RPMI8226 (cell line): Measurements from ENCODE around the gene PANX1.
"Not testable (repeated sequence)": the region's sequence is repeated elsewhere in the genome, so short reads cannot be mapped to it uniquely, and the experiment has no call there.

ENCODE experiments used
- DNase-seq: peaks from one replicate; pipeline ENCODE4 v3.0.0-alpha.2; 2015

PANX1 gene, protein sequence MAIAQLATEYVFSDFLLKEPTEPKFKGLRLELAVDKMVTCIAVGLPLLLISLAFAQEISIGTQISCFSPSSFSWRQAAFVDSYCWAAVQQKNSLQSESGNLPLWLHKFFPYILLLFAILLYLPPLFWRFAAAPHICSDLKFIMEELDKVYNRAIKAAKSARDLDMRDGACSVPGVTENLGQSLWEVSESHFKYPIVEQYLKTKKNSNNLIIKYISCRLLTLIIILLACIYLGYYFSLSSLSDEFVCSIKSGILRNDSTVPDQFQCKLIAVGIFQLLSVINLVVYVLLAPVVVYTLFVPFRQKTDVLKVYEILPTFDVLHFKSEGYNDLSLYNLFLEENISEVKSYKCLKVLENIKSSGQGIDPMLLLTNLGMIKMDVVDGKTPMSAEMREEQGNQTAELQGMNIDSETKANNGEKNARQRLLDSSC

DNA sequence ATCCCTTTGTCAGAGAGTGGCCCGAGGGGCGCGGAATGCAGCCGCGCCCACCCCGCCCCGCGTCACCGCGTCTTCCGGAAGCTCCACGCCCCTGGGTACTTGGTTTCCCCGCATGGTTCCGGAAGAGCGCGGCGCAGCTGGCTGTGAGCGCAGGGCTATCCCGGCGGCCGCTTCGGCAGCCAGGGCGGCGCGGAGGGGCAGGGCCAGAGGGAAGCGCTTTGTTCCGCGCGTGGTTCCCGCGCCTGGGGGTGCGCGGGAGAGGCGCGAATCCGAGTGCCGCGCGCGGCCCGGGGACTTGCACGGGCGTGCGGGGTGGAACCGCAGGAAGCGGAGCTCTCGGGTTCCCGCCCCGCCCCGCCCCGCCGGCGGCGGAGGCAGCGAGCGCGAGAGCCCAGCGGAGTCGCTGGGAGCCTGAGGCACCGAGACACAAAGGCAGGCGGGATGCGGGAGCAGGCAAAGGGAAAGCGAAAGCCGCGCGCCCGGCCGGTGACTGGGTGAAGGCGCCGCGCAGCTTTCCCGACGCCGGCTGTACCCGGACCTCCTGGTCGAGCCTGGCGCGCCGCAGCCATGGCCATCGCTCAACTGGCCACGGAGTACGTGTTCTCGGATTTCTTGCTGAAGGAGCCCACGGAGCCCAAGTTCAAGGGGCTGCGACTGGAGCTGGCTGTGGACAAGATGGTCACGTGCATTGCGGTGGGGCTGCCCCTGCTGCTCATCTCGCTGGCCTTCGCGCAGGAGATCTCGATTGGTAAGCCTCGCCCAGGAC, at the start of gene PANX1:
Gene PANX1 (plus strand): TSS at position 96 of the 766 bp plus-strand sequence. CDS start 472 bp downstream, at position 568.
- DNase-seq, result peak; percentile 78

DNA sequence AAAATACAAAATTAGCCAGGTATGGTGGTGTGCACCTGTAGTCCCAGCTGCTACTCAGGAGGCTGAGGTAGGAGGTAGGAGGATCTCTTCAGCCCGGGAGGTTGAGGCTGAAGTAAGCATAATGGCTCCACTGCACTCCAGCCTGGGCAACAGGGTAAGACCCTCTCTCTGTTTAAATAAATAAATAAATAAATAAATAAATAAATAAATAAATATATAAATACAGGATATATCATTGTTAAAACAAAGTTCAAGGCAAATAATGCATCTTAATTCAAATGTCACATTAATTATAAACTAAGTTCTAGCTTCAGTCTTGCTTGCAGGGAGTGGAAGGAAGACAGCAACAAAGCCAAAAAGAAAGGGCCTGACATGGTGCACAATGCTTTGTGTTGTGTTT, 44.5 kb upstream of the PANX1 start:
- DNase-seq, result no peak

DNA sequence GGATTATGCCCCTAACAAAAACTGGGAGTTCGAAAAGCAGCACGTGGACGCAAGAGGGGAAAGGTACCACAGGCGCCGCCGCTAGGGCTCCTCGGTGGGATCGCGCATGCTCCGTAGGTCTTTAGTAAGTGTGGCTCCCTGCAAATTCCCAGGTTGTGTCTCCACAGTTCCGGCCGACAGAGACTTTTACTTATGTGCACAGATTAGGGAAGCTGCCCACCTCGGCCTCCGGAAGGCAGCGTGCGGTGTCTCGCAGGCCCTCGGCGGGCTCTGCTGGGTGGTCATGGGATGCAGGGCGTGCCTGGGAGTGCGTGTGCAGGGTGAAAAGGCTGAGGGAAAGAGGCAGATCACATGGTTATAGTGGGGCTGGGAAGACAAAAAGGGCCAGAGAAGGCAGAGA, 39.7 kb upstream of the PANX1 start:
- DNase-seq, result no peak

DNA sequence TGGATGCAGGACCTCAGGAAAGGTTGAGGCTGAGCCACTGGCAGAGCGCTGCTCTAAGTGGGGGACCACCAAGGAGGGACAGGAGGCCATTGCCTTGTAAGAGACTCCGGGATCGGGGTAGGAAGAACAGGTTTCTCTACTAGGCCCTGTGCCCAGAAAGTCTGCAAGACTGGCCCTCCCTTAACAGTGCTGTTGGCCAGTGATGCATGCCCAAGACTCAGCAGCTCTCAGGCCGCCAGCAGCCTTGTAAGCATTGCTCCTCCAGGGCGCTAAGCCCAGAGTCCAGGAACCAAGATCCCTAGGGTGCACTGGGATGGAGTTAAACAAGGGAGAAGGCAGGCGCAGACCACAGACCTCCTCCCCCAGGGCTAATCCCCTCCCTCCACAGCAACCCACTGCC, 39.3 kb upstream of the PANX1 start:
- no peak for DNase-seq

DNA sequence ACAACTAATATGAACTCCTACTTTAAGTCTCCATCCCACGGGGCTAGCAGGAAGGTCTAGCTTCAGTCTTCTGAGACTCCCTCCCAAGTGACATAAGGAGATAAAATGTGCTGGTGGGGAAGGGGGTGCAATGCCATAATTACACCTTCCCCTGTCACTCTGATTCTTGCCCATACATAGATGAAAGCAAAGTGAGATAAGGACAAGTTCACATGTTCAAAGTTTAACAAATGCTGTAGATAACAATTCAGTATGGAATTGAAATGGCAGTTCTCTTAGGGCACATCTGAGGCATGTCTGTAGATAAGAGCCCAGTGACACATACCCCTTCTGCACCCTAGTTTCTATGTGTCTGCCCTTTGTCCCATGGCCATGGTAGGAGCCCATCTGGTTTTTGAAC, 38.2 kb upstream of the PANX1 start:
- DNase-seq, result no peak

DNA sequence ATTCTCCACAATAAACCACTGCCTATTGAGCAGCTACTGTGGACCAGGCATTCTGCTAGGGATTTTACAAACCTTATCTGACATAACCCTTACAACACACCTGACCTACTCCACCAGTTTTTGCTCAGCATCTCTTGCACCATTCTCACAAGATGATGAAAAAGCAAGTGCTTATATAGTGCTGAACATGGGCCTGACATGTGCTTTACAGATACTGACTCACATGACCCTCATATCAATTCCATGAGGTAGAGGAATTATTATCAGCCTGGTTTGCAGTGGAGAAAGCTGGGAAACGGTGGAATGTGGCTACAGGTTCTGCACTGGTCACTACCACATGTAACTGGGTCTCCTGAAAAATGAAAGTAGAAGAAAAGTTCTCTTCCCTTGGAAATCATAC, 37.5 kb upstream of the PANX1 start:
- no peak for DNase-seq

DNA sequence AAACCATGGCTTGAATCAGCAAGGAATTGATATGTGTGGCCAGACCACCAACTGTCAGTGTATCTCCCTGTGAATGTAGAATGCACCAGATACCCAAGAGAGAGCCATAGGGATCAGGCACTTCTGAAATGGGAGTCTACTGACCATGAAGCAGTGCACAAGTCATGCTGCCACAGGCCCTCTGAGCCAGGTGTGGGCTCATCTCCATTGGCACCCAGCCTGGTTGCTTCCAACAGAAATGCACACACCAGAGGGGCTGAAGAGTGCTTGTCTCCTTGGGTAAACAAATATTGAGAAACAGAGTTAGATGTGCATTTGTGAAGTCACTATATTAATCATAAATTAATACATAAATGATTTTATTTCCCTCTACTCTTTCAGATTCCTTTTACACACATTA, 28.4 kb upstream of the PANX1 start:
- DNase-seq, result no peak

DNA sequence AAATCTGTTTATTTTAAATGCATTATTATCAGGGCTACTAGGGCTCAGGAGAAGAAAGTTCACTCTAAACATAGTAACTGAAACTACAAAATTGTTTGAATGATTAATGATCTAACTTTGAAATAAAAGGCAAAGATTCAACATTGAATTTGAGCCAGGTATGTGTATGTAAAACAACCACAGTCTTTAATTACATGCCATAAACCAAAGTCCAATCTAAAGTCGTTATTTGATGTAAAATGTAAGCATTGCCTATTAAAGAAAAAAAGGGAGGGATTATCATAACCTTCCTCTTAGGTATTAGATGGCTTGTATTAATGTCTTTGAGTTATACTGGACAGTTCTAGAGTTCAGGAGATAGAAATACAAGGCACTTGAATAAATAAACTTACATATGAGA, 25.2 kb upstream of the PANX1 start:
- DNase-seq, result no peak

DNA sequence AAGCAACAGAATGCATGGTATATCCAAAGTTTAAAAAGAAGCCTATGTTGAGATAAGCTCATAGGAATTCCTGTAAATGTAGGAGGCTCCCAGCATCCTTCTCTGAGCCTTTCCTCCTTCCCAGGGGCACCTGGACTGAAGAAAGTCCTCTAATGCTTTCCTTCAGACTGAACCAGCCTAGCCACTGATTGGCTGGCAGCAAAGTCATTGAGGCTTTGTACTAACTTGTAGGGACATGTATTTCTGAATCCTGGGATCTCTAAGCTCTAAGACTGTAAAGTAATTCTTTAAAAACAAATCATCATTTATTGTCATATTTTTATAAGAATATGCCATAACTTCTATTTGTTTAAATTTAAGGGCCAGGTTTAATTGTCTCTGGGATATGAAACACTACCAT, 23.9 kb upstream of the PANX1 start:
- no peak for DNase-seq

DNA sequence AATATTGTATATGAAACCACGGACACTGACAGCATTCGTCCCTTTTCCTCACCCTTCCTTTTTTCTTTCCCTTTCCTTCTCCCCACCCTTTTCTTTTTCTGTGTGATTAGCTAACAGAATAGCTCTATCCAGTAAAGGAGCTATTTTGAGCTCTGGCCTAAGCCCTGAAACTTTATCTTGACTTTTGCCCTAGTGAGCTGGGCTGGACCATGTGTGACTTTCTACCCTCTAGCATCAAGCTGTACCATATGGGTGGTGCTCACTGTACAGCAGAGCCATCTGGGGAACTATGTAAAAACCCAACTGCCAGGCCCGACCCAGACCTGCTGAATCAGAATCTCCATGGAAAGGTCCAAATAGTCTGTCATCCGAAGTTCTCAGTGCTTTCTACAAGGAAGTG, 21.9 kb upstream of the PANX1 start:
- DNase-seq, result no peak

DNA sequence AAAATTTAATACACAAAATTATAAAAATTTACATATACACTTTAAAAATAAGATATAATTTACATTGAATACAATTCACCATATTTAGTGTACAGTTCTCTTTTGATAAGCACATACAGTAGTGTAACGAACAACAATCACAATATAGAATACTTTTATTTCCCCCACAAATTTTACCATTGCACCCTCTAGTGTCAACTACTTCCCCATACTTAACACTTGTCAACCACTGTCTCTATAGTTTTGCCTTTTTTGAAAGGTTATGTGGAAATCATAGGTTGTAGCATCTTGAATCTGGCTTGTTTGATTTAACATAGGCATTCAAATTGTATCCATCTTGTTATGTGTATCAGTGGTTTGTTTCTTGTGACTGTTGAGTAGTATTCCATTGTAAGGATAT, 21.3 kb upstream of the PANX1 start:
- no peak for DNase-seq

DNA sequence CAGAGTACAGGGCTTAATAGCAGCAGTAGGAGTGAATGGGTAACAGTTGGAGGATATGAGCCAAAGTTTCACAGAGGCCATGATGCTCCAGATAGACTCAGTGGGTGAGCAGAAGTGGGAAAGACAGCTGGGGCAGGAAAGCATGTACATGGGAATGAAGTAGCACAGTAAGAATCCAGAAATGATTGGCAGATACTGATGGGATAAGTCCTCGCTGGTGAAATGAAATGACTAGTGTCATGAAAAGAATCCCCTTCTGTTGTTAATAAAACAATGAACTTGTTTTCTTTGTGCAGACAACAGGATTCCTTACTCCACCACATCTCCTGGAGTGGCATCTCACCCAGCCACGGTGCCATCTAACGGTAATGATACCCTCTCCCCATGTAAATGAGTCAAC, 17.4 kb upstream of the PANX1 start:
- DNase-seq, result no peak

DNA sequence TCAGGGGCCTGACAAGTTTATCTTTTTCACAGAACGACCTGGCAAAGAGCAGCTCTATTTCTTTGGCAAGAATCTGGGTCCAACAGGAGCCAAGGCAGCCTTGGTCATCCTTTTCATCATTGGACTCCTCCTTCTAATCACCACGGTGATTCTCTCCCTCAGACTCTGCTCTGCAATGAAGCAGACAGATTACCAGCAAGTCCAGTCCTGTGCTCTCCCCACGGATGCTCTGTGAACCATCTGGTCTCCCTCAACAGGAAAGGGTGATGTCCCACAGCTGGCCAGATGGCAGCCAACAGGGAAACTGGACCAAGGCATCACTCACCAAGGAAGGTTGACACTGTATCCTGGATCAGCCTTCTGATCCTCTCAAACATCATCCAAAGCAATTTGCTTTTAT, 17.0 kb upstream of the PANX1 start:
- DNase-seq, result no peak

DNA sequence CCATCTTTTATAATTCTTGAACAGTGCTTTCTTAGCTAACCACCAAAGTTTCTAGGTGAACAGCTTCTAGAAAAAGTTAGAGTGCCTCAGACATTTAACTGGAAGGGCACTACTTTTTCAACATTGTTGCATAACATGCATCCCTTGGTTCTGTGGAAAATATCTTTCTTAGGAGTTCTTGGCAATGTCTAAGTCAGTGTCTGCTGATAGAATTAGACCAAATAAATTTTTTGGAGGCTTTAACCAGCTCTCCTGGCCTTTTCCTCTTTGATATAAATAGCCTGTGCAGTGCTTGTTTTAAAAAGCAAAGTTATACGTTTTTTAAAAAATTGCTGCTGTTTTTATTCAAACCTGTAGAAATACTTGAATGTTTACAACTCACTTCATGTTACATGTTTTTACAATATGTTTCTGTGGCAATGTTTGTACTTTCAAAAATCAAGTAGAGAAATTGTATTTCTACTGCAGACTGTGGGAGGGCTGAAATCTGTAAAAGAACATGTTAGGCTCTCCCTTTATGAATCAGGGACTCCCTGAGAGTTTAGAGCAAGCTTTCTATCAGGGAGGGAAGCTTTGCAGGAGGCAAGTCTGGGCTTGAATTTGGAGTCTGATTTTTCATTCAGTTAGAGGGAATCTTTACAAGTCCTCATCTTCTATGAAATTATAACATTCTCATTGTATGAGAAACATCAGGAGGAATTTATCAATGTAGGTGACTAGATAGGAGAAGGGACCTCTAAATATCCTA, 16.3 kb upstream of the PANX1 start:
- no peak for DNase-seq

DNA sequence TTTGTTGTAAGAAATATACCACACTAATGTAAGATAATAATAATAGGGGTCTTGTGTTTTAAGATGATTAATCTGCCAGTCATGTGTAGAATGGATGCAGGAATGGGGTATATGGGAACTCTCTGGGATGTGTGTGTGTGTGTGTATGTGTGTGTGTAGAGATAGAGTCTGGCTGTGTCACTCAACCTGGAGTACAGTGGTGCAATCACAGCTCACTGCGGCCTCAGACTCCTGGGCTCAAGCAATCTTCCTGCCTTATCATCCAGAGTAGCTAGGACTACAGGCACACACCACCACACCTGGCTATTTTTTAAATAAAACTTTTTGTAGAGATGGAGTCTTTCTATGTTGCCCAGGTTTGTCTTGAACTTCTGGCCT, 11.5 kb upstream of the PANX1 start:
- DNase-seq, result no peak

DNA sequence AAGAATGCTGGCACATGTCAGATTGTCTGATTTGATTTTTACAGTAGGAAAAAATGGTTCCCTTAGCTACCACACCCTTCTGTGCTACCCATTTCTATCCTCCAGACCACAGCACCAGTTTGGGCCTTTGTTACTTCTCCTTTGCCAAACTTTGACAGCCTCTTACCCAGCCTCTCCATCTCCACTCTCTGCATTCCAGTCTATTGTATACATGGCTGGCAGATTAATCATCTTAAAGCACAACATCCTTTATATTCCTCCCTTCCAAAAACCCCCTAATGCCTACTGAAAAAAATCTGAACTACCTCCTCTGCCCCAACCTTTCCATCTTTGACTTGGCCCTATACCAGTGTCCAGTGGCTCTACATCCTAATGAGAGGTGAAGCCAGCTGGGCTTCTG, 10.8 kb upstream of the PANX1 start:
- DNase-seq, result no peak

DNA sequence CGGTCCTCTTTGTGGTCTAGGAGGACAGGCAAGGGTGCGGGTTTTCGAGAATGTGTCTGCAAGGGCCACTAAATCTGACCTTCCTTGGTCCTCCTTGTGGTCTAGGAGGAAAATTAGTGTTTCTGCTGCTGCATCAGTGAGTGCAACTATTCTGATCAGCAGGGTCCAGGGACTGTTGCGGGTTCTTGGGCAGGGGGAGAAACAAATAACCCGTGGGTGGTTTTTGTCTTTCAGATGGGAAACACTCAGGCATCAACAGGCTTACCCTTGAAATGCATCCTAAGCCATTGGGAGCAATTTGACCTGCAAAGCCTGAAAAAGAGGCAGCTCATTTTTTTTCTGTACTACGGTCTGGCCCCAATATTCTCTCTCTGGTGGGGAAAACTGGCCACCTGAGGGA, 9.0 kb upstream of the PANX1 start:
- DNase-seq, result not testable (repeated sequence)

DNA sequence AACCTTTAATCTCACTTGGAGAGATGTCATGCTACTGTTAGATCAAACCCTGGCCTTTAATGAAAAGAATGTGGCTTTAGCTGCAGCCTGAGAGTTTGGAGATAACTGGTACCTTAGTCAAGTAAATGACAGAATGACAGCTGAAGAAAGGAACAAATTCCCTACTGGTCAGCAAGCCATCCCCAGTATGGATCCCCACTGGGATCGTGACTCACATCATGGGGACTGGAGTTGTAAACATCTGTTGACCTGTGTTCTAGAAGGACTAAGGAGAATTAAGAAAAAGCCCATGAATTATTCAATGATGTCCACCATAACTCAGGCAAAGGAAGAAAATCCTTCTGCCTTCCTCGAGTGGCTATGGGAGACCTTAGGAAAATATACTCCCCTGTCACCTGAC, 8.1 kb upstream of the PANX1 start:
- not testable (repeated sequence) for DNase-seq

DNA sequence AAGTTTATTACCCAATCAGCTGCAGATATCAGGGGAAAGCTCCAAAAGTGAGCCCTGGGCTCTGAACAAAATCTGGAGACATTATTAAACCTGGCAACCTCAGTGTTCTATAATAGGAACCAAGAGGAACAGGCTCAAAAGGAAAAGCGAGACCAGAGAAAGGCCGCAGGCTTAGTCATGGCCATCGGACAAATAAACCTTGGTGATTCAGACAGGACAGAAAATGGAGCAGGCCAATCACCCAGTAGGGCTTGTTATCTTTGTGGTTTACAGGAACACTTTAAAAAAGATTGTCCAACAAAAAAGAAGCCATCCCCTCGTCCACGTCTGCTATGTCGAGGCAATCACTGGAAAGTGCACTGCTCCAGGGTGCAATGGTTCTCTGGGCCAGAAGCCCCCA, 7.7 kb upstream of the PANX1 start:
- no peak for DNase-seq

DNA sequence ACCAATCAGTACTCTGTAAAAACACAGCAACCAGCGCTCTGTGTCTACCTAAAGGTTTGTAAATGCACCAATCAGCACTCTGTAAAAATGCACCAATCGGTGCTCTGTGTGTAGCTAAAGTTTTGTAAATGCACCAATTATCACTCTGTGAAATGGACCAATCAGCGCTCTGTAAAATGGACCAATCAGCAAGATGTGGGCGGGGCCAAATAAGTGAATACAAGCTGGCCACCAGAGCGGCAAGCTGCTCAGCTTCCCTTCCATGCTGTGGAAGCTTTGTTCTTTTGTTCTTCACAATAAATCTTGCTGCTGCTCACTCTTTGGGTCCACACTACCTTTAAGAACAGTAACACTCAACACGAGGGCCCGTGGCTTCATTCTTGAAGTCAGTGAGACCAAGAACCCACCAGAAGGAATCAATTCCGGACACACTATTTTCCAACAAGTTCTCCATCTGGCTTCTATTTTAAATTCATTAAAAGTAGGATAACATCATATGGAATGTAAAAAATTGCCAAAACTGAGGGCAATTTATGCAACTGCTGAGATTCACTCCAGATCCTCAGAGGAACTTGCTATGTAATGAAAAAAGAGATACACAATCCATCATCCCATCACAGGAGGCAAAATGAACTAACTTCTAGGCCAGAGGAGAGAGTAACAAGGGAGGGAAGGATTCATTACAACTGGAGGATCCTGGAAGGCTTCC, 3.1 kb upstream of the PANX1 start:
- no peak for DNase-seq

DNA sequence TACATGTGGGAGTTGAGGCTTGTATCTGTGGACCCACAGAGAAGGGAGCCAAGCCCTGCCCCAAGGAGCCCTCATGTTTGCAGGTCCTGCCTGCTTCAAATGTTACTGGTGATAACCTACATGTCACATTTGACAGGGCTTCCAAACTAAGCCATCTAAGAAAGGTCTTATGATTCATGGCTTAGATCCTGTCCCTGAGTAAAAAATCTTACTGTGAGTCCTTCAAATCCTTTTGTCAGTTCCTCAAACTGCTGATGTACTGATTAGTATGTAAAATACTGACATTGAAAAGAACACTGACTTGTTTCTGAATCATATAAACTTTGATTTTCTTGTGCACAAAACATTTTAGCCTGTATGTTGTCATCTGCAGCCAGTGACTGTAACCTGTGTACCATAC, 1.0 kb upstream of the PANX1 start:
- no peak for DNase-seq

DNA sequence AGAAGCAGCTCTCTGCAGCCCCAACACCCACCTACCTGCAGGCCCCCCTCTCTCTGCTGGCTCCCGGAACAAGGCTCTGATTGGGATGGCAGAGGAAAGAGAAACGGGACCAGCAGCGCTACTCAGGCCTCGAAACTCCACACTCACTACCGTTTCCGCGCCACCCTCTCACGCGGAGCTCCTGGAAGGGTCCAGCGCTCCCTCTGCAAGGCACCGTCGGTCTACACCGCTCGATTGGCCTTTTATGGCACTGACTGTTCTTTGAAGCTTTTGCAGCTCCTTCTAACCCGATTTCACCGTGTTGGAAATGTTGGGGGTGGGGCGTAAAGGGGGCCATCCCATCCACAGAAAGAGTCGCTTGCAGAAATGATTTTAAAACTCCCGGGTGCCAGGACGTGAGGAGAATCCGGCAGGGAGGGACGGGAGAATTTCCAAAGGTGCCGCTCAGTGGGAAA, 323 bp upstream of the PANX1 start:
- DNase-seq, result peak; percentile 50
